Erythroblast (primary cell): Measurements from ENCODE around the gene PTGDR.

Experiments used
- GATA1 ChIP-seq: IDR thresholded peaks from 2 replicates; pipeline ENCODE4 v1.6.1; 2011; ENCODE audit warnings: low read depth, mild to moderate bottlenecking, control low read depth, low read length, moderate library complexity
- POLR2A ChIP-seq: IDR thresholded peaks from 2 replicates; pipeline ENCODE4 v1.6.1; 2011; ENCODE audit warnings: mild to moderate bottlenecking, low read length

GRCh38 chr14:52283099-52283498, 15.6 kb downstream of the PTGDR start:
- TF ChIP-seq POLR2A: no peak
- TF ChIP-seq GATA1: no peak
